Ammon's horn (tissue), 1 donor: ENCODE data around the gene PDLIM4.

Experiments used
- DNase-seq: peaks from one replicate; pipeline ENCODE4 v3.0.0-alpha.2; 2016; ENCODE audit warnings: low spot score

The PDLIM4 gene

DNA sequence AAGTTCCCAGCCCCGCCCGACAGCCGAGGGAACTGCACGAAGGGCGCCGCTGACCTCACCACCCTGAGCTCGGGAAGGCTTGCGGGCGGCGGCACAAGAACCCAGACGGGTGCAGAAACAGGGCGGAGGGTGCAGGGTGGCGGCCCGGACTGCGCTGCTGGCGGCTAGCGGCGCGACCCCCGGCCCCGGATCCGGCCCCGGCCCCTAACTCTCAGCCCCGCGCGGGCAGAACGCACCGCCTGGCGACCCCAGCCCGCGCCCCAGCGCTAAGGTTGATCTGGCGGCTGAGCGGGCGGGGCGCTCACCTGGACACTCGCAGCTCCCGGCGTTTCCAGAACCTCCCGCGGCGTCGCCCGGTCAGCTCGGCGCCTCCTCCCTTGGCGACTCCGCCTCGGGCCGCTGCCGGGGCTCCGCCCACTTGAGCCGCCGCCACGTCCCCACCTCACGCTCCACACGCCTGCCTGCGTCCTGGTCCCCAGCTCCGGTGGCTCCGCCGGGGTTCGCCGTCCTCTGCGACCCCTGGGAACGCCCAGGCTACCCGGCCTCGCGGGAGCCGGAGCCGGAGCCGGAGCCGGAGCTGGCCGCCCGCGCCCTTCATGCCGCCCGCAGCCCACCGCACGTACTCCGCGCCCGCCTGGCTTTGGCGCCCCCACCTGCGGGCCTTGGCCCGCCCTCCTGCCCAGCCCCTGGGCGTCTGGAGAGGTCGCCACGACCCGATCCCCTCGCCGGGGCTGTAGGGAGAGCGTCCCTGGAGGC, 29.8 kb upstream of the PDLIM4 start, which contains the start of gene P4HA2:
Gene P4HA2, minus strand, starts transcription at position 369 of the 756 bp plus-strand sequence. CDS start 9,227 bp downstream, outside the sequence.
- DNase-seq: peak; percentile 80

DNA sequence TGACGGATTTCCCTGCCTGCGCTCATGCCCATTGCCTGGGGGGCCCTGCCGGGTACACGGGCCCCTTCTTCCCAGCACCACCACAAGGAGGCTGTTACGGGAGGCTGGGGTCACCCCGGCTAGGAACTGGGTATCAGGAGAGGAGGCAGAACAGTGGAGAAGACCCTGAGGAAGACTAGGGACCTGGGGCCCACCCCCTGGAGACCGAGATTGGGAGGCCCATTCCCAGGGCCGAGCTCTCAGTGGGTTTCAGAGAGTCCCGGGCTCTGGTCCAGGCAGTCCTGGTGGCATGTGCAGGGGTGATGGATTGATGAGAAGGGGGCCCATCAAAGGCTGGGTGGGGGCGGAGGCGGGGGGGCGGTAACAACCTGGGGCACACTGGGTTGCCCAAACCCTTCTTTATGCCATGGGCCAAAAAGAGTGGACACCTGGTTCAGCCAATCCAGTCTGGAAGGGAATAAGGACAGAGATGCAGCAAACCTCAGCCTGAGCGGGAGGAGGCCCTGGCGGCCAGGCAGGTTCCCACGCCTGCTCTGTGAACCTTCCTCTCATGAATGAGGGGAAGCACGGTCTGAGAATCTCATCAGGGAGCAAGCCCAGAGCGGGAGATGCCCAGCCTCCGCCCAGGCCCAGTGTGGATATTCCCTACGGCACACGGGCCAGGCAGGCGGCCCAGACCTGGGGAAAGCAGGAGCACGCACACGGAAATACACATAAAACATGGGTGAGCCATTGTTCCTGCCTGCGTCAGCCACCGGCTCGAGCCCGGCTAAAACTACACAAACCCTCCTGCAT, 29.1 kb upstream of the PDLIM4 start:
- no peak for DNase-seq

DNA sequence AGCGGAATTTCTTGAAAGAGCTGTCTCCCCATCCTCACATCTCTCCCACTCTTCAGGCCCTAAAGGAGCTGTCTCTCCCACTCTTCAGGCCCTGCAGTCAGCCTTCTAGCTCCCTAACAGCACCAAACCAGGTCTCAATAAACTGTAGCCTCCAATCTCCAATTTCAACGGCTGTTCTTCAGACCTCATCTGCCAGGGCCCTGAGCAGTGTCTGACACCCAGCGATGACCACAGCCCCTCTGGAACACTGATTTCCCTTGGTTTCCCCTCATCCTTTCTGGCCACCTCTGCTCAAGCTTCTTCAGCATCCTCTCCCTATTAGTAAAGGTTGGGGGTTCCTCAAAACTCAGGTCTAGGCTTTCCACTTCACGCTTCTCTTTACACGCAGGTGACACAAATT, 28.3 kb upstream of the PDLIM4 start:
- DNase-seq: no peak

DNA sequence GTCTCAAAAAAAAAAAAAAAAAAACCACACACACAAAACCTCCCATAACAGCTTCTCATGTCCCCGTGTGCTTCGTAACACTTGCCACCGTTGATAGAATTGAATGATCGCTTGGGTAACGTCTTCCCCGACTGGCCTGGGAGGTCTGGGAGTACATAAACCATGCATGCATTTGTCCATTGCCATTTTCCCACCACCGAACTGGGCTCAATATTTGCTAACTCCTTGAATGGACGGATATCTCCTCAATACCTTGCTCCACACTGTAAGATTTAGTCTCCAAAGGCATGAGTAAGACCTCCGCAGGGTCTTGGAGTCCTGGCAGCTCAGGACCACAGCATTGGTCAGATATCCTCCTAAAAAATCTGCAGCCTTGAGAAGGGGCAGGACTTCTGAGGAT, 26.6 kb upstream of the PDLIM4 start:
- no peak for DNase-seq

DNA sequence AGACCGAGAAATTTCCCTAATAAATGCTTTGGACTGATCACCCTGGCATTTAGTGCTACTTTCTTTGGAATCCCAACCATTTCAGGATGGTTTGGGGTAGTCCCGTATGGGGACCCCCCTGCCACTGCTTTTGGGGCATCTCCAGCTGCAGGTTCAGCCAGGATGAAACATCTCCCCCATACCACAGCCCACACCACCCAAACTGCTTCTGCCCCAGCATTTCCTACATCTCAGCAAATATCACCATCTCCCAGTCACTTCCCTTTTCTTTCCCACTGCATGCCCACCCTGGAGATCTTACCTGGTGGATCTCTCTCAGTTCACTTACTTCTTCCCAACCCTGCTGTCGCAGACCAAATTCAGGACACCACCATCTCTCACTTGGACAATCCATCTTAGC, 25.0 kb upstream of the PDLIM4 start:
- DNase-seq: no peak

- DNase-seq: no peak
Observed at GRCh38 chr5:132233081-132233480, 24.4 kb upstream of the PDLIM4 start.

DNA sequence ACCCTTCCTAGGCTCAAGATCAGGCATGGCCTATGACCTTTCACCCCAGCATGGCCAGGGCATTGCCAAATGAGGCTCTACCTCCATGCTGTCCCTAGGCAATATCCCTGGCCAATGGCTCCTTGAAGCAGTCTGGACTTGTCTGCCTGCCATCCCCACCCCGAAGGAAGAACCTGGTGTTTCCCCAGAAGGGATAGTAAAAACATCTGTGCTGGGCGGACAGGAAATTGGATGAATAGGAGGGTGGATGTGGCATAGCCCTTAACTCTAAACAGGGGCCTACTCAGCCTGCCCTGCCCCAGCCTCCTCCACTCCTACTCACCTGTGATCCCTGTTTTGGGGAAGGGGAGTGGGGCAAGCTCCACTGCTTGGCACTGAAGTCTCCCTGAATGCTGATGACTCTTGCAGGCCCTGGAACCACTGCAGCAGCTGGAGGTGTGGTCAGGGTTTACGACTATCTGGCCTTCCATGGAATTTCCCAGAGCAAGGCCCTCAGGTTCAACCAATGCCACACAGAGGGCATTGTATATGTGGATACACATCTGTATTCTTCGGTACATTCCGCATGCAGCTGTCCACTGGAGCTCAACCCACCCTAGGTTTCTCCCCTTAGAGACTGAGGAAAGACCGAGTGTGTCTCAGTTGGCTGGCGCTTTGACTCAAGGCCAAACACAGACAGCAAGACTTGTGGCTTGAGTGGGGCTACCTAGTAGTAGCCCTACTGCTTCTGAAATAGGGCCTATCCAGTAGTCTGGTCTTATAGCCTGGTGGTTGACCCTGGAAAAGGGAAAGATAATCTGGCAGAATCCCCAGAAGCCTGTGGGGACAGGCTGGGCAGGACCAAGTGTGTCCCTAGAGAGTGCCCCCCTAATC, 23.4 kb upstream of the PDLIM4 start:
- DNase-seq: no peak

DNA sequence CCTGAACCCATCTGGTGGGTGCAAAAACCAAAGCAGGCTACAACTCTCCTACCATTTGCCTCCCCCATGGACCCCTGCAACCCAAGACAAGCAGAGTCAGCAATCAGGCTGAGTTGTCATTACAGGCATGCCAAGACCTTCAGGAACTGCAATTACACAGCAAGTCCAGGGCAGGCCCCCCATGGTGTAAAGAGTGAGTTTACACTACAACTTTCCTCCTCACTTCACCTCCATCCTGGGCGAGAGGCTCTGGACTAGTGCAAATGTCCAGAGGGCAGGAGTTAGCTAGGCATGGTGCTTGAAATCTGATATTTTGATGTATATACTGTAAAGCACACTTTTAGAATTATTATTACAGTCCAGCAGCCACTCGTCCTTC, 22.8 kb upstream of the PDLIM4 start:
- no peak for DNase-seq

DNA sequence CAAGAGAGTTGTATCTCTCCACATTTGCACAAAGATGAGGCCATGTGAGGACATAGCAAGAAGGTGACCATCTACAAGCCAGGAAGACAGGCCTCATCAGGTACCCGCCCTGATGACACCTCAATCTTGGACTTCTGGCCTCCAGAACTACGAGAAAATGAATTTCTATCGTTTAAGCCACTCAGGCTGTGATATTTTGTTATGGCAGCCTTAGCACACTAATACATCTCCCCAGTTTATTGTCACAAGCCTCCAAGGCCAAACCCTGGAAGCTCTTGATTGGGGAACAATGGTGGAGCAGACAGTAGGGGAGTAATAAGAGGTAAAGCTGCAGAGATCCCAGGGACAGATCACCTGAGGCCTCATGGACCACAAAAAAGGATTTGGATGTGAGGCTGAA, 22.2 kb upstream of the PDLIM4 start:
- DNase-seq: no peak

GRCh38 chr5:132237141-132237540, 20.4 kb upstream of the PDLIM4 start:
- DNase-seq: no peak

- DNase-seq: no peak
Observed at GRCh38 chr5:132237670-132238069, 19.8 kb upstream of the PDLIM4 start.

GRCh38 chr5:132238169-132238744, 19.2 kb upstream of the PDLIM4 start:
- peak; percentile 73 for DNase-seq

- no peak for DNase-seq
Observed at GRCh38 chr5:132238901-132239500, 18.5 kb upstream of the PDLIM4 start.

GRCh38 chr5:132239776-132240175, 17.7 kb upstream of the PDLIM4 start:
- no peak for DNase-seq

- DNase-seq: no peak
Observed at GRCh38 chr5:132243366-132243977, 14.0 kb upstream of the PDLIM4 start.

- DNase-seq: no peak
Observed at GRCh38 chr5:132245593-132245992, 11.9 kb upstream of the PDLIM4 start.

DNA sequence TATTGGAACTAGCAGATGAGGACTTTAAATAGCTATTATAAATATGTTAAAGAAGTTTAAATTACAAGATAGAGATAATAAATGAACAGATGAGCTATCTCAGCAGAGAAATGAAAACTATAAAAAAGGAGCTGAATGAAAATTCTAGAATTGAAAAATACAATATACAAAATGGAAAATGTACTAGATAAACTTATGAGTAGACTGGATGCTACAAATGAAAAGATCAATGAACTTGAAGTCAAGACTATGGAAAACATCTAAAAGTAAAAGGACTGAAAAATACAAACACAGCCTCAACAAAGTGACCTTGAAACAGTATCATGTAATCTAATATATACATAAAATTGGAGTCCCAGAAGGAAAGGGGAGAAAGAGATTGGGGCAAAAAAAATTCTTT, 10.7 kb upstream of the PDLIM4 start:
- no peak for DNase-seq

- no peak for DNase-seq
Observed at GRCh38 chr5:132250547-132250946, 6.9 kb upstream of the PDLIM4 start.

GRCh38 chr5:132251220-132251725, 6.2 kb upstream of the PDLIM4 start:
- DNase-seq: peak; percentile 69

DNA sequence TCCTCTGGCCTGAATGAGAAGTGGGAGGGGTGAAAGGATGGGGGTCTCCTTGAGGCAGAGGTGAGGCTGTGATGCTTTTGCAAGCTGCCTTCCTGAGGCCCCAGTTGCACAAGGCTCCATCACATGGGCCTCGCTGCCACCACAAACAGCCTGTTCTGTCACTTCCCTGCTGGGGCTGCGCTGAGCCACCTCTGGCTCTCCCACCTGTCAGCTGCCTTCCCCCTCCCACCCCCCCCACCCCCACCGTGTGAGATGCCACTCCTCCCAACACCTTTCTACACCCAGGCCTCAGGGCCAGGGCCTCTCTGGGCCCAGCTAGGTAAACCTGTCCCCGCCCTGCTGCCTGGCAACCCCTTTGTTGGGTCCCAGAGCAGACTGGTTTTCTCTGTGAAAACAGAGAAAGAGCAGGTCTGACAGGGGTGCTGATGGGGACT, 4.5 kb upstream of the PDLIM4 start:
- DNase-seq: no peak
